Astrocyte of the cerebellum (primary cell): ENCODE data around the gene MTG2.

Experiments
- DNase-seq: peaks from one replicate; pipeline ENCODE4 v3.0.0-alpha.2; 2011; ENCODE audit warnings: low read depth
- H3K4me3 ChIP-seq: 2 replicates; pipeline ENCODE4 v1.5.1; 2011; ENCODE audit warnings: mild to moderate bottlenecking, low read depth, low read length, moderate library complexity
- CTCF ChIP-seq: IDR thresholded peaks from 2 replicates; pipeline ENCODE4 v1.5.1; 2012; ENCODE audit warnings: low read length, low read depth, moderate library complexity, mild to moderate bottlenecking; ENCODE audit errors: missing control alignments
- in situ Hi-C: cut with HindIII; loops from 2 replicates; pipeline ENCODE4 v1.10.0; 2017; ENCODE audit warnings: low sequenced_read_pairs

MTG2 gene

GRCh38 chr20:62190639-62191411 lies 8.0 kb downstream of the MTG2 start:
- TF ChIP-seq CTCF, result no peak
- no peak for DNase-seq
- in situ Hi-C loops, result no loop called here
- no peak overlapping the region for H3K4me3 ChIP-seq

GRCh38 chr20:62191781-62192559 lies 9.1 kb downstream of the MTG2 start:
- no peak overlapping the region for H3K4me3 ChIP-seq
- DNase-seq, result no peak
- no peak for TF ChIP-seq CTCF
- in situ Hi-C loops, result no loop called here

- no peak for TF ChIP-seq CTCF
Observed at GRCh38 chr20:62192635-62193034, 9.8 kb downstream of the MTG2 start.

GRCh38 chr20:62193079-62194025 lies 10.5 kb downstream of the MTG2 start:
- in situ Hi-C loops, result no loop called here
- no peak overlapping the region for H3K4me3 ChIP-seq
- TF ChIP-seq CTCF, result no peak
- no peak for DNase-seq

More at GRCh38 chr20:62192635-62193034, 9.8 kb downstream of the MTG2 start:
- DNase-seq, result no peak
- H3K4me3 ChIP-seq, result no peak overlapping the region
- in situ Hi-C loops, result no loop called here

GRCh38 chr20:62195075-62195405 lies 12.2 kb downstream of the MTG2 start:
- no peak for TF ChIP-seq CTCF
- DNase-seq, result no peak
- in situ Hi-C loops, result no loop called here
- no peak overlapping the region for H3K4me3 ChIP-seq

GRCh38 chr20:62195736-62196135 lies 12.9 kb downstream of the MTG2 start:
- in situ Hi-C loops, result no loop called here

More at GRCh38 chr20:62195736-62196135, 12.9 kb downstream of the MTG2 start:
- no peak for DNase-seq
- TF ChIP-seq CTCF, result no peak
- no peak overlapping the region for H3K4me3 ChIP-seq
